GDM1 (cell line): ENCODE data around the gene MECR.

ENCODE experiments used
- DNase-seq: peaks from one replicate; lab custom pipeline; 2025; lab: John Stamatoyannopoulos, UW

The MECR gene

DNA sequence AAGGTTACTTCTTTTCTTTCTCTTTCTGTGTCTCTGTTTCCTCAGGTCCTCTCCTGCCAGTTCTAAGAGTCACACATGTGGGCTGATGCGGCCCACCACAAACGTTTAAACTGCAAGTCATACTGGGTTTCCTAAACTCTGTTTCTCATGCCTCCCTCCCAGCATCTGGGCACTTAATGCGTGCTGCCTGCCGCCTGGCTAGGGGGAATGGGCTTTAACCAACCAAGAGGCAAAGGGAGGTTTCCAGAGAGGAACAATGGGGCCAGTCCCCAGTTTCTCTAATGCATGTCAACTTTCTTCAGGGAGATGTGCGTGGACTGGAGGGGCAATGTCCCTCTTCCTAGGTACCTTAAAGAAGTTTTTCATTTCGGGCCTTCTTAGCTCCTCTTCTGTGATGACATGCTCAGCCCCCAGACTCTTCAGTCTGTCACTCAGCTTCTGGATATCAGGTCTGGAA, 29.1 kb downstream of the MECR start:
- no peak for DNase-seq

DNA sequence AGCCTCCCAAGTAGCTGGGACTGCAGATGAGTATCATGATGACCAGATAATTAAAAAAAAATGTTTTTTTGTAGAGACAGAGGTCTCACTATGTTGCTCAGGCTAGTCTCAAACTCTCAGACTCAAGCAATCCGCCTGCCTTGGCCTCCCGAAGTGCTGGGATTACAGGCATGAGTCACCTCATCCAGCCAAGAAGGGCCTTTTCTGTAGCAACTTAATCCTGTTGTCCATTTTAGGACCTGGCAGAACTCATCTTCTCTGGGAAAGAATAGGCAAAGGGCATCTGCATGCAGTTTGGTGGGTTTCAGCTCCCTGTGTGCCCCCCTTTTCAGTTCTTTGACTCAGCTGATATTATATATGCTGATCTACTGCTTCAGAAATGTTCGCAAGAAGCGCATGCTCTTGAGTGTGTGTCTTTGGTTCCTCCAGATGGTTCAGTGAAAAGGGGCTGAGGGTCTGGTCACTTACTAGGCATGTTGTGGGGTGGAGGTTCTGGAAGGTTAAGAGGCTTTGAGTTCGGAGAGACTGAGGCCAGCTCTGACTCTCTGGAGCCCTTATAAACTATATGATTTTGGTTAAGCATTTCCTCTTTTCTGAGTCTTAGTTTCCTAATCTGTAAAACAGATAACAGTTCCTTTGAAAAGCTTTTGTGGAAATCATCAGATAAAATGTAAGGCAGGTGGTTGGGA, 29.7 kb downstream of the MECR start:
- no peak for DNase-seq

DNA sequence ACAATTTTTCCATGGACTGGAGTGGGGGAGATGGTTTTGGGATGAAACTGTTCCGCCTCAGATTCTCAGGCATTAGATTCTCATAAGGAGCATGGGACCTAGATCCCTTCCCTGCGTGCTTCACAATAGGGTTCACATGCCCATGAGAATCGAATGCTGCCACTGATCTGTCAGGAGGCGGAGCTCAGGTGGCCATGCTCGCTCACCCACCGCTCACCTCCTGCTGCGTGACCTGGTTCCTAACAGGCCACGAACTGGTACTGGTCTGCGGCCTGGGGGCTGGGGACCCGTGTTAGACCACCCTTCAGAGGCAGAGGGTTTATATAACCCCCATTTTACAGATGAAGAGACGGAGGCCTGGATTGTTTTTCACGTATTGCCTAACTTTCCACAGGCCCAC, 32.7 kb downstream of the MECR start:
- DNase-seq: no peak

DNA sequence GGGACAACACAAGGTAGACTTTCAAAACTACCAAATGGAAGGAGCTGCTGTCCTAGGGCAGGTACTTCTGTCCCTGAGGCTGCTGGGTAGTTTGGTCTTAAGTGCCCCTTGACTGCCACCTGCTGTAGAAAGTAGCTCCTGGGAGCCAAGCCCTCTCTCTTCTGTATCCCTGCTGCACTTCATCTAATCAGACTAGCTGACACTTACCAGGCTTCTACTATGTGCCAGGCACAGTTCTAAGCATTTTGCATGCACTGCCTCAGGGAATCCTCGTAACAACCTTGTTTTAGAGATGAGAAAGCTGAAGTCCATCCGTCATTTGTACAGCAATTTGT, 33.2 kb downstream of the MECR start:
- DNase-seq: peak; percentile 10

DNA sequence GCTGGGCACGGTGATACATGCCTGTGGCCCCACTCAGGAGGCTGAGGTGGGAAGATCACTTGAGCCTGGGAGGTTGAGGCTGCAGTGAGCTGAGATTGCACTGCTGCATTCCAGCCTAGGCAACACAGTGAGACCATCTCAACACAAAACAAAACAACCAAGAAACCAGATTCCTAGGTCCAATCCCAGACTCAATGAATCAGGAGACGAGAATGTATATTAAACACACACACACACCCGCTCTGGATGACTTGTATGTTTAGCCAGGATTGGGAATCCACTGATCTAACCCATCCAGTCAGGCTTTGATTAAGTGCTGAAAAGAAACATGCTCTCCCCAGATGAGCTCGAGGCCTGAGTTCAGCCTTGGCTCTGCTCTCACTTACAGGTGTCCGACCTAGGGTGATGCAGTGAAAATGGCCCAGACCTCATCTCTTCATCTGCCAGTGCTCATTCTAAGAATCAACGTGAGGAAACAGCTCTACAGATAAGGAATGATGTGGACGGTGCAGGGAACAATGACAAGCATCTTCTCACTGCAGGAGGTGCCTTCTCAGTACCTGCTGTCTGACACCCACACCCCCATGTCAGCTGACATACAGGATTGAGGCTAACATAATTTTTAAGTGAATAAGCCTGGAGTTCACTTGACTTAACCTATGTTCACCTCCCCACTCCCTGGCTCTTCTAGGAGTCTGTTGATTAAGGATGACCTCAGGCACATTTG, 33.7 kb downstream of the MECR start:
- no peak for DNase-seq

DNA sequence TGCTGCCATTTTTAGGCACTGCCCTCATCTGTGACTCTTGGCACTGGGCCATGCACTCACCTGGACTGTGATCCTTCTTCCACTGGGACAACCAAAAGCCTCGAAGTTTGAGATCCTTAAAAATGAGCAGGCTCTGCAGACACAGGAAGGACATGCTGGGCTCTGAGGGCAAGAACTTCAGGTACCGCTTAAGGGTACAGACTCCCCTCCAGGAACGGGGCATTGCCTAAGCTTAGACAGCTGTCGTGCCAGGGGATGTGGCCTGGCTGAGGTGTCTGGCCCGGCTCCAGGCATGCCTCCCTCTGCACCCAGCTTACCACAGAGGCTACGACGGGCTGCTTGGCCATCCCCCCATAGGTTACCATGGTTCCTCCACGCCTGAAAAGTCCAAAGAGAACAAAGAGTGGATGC, 34.8 kb downstream of the MECR start:
- DNase-seq: no peak

DNA sequence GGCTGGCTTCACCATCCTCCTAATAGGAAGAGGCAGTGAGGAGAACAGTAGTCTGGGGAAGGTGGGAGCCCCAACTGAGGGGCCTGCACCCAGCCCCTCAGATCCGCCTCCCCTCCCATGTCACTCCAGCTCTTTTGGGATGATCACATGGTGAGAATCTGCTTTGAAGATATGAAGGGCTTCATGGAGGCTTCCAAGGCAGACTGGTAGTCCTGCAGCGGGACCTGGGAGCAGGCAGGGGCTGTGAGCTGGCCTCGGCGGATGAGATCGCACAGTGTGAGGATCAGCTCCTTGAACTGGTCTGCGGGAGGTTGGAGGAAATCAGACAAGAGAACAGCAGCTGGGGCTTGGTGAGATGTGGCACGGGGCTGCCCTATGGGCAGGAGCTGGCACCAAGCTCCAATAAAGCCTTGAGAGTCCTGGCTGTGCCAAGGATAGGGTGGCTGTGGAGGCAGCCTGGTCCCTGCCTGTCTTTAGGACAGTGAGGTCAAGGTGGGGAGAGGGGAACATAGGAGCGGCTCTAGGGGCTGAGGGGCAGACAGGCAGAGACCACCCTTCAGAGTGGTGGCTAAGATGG, 36.8 kb downstream of the MECR start:
- no peak for DNase-seq

DNA sequence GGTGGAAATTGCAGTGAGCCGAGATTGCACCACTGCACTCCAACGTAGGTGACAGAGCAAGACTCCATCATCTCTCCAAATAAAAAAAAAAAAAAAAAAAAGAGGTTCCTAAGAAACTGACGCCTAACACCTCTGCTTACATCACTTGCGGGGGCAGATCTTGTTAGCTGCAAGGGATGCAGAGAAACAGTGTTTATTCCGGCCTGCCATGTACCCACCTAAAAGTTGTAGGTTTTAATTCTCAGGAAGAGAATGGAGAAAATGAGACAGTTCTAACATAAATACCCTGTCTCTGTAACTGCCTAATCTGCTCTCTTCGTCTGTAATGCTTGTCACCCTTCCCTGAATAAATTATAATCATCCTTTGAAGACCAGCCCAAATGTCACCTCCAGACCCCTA, 40.0 kb downstream of the MECR start:
- no peak for DNase-seq

DNA sequence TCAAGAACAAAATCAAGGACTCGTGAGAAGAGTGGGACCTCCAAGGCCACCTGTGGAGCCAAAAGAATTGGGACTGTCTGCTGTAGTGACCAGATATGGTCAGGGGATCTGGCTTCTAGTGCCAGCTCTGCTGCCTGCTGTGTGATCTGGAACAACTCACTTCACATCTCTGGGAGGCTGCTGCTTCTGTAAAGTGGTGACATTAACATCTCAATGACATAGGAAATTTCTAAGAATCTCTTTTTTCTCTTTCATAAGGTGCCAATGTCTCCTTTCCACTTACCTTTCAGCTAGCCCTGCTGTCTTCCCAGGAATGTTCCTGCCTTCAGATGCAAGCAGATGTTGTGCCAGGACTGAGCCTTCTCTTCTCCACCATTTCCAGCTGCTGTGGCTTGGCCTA, 44.0 kb downstream of the MECR start:
- DNase-seq: no peak

DNA sequence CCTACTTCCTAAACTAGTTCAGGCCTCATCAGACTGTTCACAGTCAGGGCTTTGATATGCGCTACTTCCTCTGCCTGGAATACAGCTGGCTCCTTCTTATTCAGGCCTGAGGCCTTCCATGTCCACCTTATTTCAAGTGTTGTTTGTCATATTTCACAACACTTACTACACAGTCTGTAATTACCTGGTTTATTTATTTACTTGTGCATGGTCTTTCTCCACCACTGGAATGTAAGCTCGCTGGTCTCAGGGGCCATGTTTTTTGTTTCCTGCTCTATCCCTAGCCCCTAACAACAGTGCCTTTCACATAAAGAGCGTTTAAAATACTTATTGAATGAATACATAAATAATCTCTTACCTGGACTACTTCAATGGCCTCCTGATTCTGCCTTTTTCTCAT, 44.5 kb downstream of the MECR start:
- DNase-seq: no peak

DNA sequence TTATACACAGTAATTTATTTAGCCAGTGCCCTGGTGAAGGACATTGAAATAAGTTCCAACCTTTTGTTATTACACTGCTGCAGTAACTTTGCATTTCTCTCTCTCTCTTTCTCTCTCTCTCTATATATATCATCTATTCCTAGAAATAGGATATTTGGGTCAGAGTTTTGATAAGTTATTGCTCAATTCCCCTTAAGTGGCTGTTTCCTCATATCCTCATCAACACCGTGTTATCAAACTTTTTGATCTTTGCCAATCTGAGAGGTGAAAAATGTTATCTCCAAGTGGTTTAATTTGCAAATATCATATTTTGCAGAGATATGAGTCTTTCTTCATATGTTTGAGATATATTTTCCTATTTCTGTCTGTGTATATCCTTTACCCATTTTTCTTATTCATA, 47.4 kb downstream of the MECR start:
- DNase-seq: no peak

DNA sequence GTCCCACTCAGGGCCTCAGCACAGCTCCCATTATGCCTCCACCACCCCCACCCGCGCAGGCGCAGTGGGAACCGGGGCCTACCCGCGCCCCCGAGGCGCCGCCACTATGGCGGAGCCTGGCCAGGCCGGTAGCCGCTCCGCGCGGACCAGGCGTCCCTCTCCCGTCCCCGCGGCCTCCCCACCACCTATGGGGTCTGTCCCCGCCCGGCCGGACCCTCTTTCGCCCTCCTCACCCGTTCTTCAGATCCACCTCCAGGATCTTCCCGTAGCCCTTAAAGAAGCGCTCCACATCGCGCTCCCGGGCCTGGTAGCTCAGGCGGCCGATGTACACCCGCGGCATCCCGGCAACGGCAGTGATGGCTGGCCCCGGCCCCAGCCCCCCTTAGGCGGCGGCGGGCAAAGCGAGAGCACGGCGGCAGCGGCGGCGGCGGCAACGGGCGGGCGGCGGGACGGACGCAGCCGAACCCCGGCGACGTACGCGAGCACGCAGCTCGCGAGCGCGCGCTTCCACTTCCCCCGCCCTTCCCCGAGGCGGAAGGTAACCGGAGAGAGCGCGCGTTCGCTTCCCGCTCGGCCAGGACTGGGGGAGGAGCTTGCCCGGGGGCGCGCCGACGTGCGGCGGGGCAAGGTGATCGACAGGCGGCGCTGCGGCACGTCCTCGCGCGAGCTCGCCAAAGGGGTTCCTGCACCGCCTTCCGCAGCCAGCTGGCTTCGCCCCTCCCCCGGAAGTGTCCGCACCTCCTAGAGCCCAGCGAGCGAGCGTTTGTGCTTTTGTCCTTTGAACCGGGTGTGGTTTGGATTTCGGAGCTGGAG, 49.1 kb downstream of the MECR start, which contains the start of gene SRSF4:
SRSF4 (minus strand) TSS at position 488 of the 813 bp plus-strand sequence; CDS start at position 340, 148 bp downstream.
- peak; percentile 99 for DNase-seq

DNA sequence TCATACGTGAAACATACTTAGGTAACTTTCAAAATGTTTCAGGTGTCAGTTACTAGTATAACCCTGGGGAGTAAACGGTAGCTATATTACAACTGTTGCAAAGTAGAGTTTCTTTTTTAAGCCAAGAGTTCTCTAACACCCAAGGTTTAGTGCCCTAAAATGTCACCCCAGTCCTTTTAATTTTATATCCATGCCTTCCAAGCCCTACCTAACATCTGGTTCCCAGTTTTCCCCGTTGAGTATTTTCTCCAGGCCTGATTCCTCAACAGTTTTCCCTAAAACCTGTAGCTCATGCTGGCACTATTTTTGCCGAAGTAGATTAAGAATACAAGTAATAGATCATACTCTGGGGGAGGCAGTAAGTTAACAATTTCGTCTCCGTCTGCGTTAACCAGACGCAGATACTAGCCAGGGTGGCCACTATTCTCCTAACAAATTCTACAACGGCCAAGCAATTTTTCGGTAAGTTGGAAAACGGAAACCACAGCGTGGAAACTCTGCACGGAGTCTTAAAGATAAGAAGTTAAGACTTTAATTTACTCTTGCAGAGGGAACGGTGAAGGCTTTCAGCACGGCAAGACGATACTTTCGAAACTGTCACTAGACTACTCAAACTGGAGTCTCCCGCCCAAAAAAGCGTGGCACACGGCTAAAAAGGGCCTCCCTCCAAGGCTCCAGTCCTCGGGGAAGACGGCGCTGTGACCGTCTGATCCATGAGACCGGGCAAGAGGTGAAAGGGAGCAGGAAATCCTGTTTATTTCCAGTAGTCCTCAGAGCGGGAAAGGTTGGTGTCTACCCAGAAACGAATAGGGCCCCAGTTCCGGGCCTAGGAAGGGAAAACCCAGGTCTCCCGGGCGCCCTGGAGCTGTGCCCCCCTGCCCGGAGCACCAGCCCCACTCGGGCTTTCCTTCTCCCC, 50.0 kb downstream of the MECR start:
- no peak for DNase-seq

DNA sequence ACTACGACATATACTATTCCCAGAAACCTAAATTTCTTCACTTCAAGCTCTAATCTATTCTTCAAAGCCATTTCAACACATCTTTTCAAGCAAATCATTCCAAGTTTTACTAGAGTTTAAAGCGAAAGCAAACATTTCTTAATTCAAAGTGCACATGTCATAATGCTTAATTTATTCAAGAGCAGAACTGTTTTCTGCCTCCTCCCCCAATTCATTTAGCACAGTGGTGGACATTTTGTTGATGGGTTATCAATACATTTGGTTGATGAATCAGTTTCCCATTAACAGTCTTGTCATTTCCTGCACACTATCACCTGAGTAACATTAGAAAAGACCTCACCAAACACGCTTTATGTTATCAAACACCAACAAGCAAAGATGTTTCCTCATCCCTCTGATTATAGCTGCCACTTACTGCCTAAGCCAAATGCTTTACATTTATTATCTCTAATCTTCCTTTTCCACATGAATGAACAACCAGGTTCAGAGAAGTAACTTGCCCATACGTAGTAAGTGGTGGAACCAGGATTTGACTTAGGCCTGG, 51.0 kb downstream of the MECR start:
- DNase-seq: no peak

DNA sequence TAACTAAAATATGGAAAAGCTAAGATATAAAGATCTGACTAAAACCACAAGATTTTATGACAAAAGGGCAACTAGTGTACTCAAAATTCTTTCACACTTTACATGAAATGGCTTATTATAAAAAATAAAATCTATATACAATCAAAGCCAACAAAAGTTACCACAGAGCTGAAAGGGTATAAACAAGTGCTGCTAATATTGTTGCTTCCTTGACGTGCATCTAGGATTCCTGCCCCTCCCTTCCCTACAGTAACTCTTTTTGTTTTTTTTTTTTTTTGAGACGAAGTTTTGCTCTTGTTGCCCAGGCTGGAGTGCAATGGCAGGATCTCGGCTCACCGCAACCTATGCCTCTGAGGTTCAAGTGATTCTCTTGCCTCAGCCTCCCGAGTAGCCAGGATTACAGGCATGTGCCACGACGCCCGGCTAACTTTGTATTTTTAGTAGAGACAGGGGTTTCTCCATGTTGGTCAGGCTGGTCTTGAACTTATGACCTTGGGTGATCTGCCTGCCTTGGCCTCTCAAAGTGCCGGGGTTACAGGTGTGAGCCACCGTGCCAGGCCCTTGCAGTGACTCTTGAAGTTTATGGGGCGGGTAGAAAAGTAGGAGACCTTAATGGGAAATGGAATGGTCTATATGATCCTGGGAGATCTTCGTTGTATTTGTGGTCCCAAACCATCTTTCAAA, 53.6 kb downstream of the MECR start:
- no peak for DNase-seq

DNA sequence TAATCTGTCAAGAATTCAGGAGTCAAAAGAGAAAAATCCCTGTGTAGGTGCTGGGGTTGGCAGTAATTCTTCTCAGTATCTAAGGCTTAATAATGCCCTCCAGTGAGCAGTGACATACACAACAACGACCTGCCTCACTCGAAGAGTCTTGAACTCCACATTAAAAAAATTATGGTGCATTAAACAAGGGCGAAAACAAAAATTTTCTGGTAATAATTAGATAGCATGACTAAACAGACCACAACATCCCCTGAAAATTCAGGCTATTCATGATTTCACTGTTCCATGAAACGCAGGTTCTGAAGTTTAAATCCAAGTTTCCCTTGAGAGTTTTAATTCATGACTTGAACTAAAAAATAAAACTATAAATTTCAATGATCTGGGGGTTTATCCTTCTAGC, 54.2 kb downstream of the MECR start:
- no peak for DNase-seq

DNA sequence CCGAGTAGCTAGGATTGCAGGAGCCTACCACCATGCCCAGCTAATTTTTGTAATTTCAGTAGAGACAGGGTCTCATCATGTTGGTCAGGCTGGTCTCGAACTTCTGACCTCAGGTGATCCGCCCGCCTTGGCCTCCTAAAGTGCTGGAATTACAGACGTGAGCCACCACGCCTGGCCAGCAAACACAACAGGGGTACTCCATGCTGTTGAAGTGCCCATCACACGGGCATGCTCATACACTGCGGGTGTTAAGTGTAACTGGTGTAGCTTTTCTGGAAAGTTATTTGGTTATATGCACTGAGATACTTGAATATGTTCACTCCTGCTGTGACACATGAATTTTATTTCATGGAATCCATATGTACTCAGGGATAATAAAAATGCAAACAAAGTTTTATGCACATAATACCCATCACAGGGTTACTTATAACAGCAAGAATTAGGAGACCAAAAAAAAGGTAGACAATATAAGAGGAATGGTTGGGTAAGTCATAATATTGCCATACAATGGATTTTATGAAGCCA, 58.3 kb downstream of the MECR start:
- DNase-seq: no peak

DNA sequence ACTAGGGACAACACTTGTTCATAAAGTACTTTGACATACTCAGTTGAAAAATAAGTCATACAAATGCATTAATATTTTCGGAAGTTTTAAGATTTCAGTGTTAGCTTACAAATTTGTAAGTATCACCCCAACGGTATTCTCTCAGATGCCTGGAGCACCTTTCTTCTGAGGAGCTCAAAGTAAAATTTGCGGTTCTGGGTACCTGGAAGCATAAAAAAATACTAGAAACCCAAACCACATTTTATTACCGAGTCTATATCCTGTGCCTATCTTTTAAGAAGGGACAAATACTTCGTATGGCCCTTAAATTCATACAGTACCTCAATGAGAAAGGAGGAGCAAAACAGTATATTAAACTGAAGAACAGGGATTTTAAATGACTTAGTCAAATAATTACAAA, 59.2 kb downstream of the MECR start:
- no peak for DNase-seq

DNA sequence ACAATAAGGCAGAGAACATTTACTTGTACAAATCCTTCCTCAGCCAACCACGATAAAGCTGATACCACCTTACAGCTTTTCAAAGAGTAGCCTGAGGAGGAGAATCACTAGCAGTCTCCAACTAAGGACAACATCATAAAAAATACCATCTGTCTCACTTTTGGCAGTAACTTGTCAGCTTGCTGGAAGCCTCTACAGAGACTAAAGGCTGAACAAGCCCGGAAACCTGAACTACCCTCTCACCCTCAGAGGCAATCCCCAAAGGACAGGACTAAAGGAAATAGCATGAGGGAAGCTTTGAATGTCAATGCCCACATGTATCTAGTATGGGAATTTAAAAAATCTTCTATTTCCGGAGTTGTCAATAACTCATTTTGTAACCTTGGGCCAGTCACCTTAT, 59.6 kb downstream of the MECR start:
- no peak for DNase-seq

DNA sequence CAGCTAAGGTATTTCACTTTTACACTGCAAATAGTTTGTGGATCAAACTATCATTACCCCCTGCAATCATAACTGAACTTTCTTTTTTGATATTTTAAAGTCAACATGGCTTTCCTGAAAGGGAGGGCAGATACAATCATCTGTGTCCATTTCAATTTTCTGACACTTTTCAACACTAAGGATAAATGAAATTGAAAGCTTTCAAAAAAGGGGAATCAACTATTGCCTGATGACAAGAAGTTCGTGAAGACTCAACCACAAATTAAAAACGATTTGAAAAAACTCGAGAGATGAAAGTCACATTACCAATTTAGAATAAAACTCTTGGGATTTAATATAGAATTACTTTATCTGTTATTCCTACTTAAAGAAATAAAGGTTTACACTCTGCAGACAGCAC, 60.8 kb downstream of the MECR start:
- DNase-seq: no peak
